GM23338 (cell line): ENCODE measurements around the gene CAD. TPM values are rescaled to one million over a fixed set of nuclear protein-coding genes. Genes with fewer than 3 reads are reported as not detected.
A peak's percentile ranks its signal among the peaks of the same experiment; 100 is the strongest.

Source experiments
- ATAC-seq: fragments of 200-7000 bp; cut with Tn5 transposase; 3 replicates; pipeline ENCODE4 v1.9.1; 2020
- DNase-seq: peaks from one replicate; pipeline ENCODE4 v3.0.0-alpha.2; 2015; ENCODE audit warnings: low spot score
- H2AFZ ChIP-seq: fragments of 200-600 bp; sonication (generic); 2 replicates; pipeline ENCODE4 v1.8.0; 2016; ENCODE audit warnings: antibody characterized with exemption, mild to moderate bottlenecking, moderate library complexity
- H3F3A ChIP-seq: fragments of 200-600 bp; sonication (generic); replicated peaks from 2 replicates; pipeline ENCODE4 v1.8.0; 2017; ENCODE audit warnings: antibody characterized with exemption, mixed run types, low read depth
- H3K27ac ChIP-seq: fragments of 200-600 bp; sonication (generic); 2 replicates; pipeline ENCODE4 v1.6.1; 2016; ENCODE audit warnings: low read depth
- H3K27me3 ChIP-seq: fragments of 200-600 bp; sonication (generic); 2 replicates; pipeline ENCODE4 v1.8.0; 2016; ENCODE audit warnings: mild to moderate bottlenecking, mixed run types, moderate library complexity; ENCODE audit not compliant: insufficient read depth
- H3K36me3 ChIP-seq: fragments of 200-600 bp; sonication (generic); 2 replicates; pipeline ENCODE4 v1.8.0; 2016; ENCODE audit warnings: mild to moderate bottlenecking; ENCODE audit not compliant: insufficient read depth
- H3K4me1 ChIP-seq: fragments of 200-600 bp; sonication (generic); 2 replicates; pipeline ENCODE4 v1.8.0; 2016; ENCODE audit warnings: mild to moderate bottlenecking, moderate library complexity; ENCODE audit not compliant: insufficient read depth
- H3K4me2 ChIP-seq: fragments of 200-600 bp; sonication (generic); 2 replicates; pipeline ENCODE4 v1.7.1; 2017; ENCODE audit warnings: mixed run types
- H3K4me3 ChIP-seq: fragments of 200-600 bp; sonication (generic); 2 replicates; pipeline ENCODE4 v1.6.1; 2016; ENCODE audit warnings: mixed run types
- H3K79me2 ChIP-seq: fragments of 200-600 bp; sonication (generic); replicated peaks from 2 replicates; pipeline ENCODE4 v1.8.0; 2017; ENCODE audit warnings: mild to moderate bottlenecking; ENCODE audit not compliant: insufficient read depth
- H3K9me2 ChIP-seq: fragments of 200-600 bp; sonication (generic); 2 replicates; pipeline ENCODE4 v1.8.0; 2017; ENCODE audit not compliant: insufficient read depth
- H4K20me1 ChIP-seq: fragments of 200-600 bp; sonication (generic); replicated peaks from 2 replicates; pipeline ENCODE4 v1.8.0; 2017; ENCODE audit warnings: mild to moderate bottlenecking; ENCODE audit not compliant: insufficient read depth
- H3K27ac Mint-ChIP-seq: 2 replicates; pipeline ENCODE4 v1.8.0; 2020; ENCODE audit warnings: inconsistent platforms, mild to moderate bottlenecking, moderate library complexity, mixed read lengths
- H3K27me3 Mint-ChIP-seq: 3 replicates; pipeline ENCODE4 v1.8.0; 2022; ENCODE audit warnings: low read depth, mild to moderate bottlenecking, moderate library complexity, mixed read lengths, inconsistent platforms; ENCODE audit not compliant: insufficient read depth, poor library complexity
- H3K36me3 Mint-ChIP-seq: 3 replicates; pipeline ENCODE4 v1.8.0; 2021; ENCODE audit warnings: low read depth, mild to moderate bottlenecking, inconsistent platforms, moderate library complexity, mixed read lengths
- H3K4me1 Mint-ChIP-seq: 3 replicates; pipeline ENCODE4 v1.8.0; 2020; ENCODE audit warnings: mild to moderate bottlenecking, inconsistent platforms, mixed read lengths
- H3K4me3 Mint-ChIP-seq: 3 replicates; pipeline ENCODE4 v1.8.0; 2021; ENCODE audit warnings: moderate library complexity, mild to moderate bottlenecking, inconsistent platforms, mixed read lengths
- H3K9me3 Mint-ChIP-seq: 3 replicates; pipeline ENCODE4 v1.8.0; 2020; ENCODE audit warnings: moderate library complexity, mild to moderate bottlenecking, inconsistent platforms, mixed read lengths
- CREB1 ChIP-seq: fragments of 250-450 bp; sonication (Bioruptor Pico); IDR thresholded peaks from 2 replicates; pipeline ENCODE4 v1.5.0; 2020; ENCODE audit warnings: low read depth, mild to moderate bottlenecking, moderate library complexity
- CTCF ChIP-seq, 2 experiments: fragments of 200-600 bp in 1 of 2; sonication (generic) in 1 of 2; conservative IDR thresholded peaks; 2 replicates each; pipeline versions ENCODE4 v1.5.1 to v1.6.1; 2016 to 2017; ENCODE audit warnings: antibody characterized with exemption in 2 of 2, low read depth in 2 of 2, mild to moderate bottlenecking in 2 of 2, moderate library complexity in 1 of 2
- ETS1 ChIP-seq: IDR thresholded peaks from 2 replicates; pipeline ENCODE4 v1.6.1; 2016; ENCODE audit warnings: antibody characterized with exemption
- JUNB ChIP-seq: IDR thresholded peaks from one replicate; pipeline ENCODE4 v1.6.1; 2016; ENCODE audit warnings: antibody characterized with exemption; ENCODE audit not compliant: unreplicated experiment
- NANOG ChIP-seq: IDR thresholded peaks from 2 replicates; pipeline ENCODE4 v1.6.1; 2016; ENCODE audit warnings: antibody characterized with exemption, borderline replicate concordance
- POLR2AphosphoS5 ChIP-seq: IDR thresholded peaks from 2 replicates; pipeline ENCODE4 v1.6.1; 2016; ENCODE audit warnings: antibody characterized with exemption, low read depth
- ZNF114 ChIP-seq: fragments of 250-450 bp; sonication (Bioruptor Pico); IDR thresholded peaks from 2 replicates; pipeline ENCODE4 v1.5.0; 2020; ENCODE audit warnings: mild to moderate bottlenecking, moderate library complexity
- ZNF462 ChIP-seq: fragments of 250-450 bp; sonication (Bioruptor Pico); IDR thresholded peaks from 2 replicates; pipeline ENCODE4 v1.5.0; 2020; ENCODE audit warnings: mild to moderate bottlenecking, moderate library complexity
- long read RNA-seq: library from polyadenylated mRNA; unstranded; transcript quantifications from one replicate; pipeline ENCODE4 v2.0.0, GENCODE V29; 2020; ENCODE audit not compliant: unreplicated experiment
- polyA plus RNA-seq: library from polyadenylated mRNA; unstranded; fragments of >200 nt; fragmentation: Nextera tagmentation; extraction: Ambion mirVana; gene quantifications from 2 replicates; pipeline ENCODE4 v1.2.1, GENCODE V29; 2016
- total RNA-seq: library from RNA; depleted of rRNA; stranded (reverse); fragments of >200 nt; shearing (Covaris generic); gene quantifications from 2 replicates; pipeline ENCODE4 v1.2.3, GENCODE V29; 2014; rRNA removed

CAD gene
- 126 and 147 TPM in 2 replicates for total RNA-seq
- 38.1 and 39.2 TPM in 2 replicates for polyA plus RNA-seq
- long read RNA-seq, partial matches to known transcripts, result 7 of 9 reads
- long read RNA-seq, other reads (novel, unspliced or antisense), result 2 of 9 reads

GRCh38 chr2:27217173-27218121, at the start of gene CAD:
CAD (plus strand) TSS chr2:27217369; CDS start chr2:27217552, 183 bp downstream.
- TF ChIP-seq POLR2AphosphoS5, result peak; percentile 93
- TF ChIP-seq CREB1 (CRISPR knock-in tag), result no peak
- no peak for TF ChIP-seq JUNB
- TF ChIP-seq ETS1, result peak; percentile 30; the same call in 1 of the 2 replicates
- no peak for TF ChIP-seq ZNF114 (CRISPR knock-in tag)
- DNase-seq (peak; percentile 97), ATAC-seq (peak; percentile 83)
- no peaks in the 10 kb centered on the region for H3K9me2 ChIP-seq
- H3K27ac ChIP-seq, result peak within 1 kb of the TSS; percentile 97
- H3K4me1 ChIP-seq, result peaks cover 16% of the 10 kb centered on the region
- peak within 1 kb of the TSS; percentile 82 for H3K4me2 ChIP-seq
- peaks cover 24% of the 10 kb centered on the region for H3K79me2 ChIP-seq
- H2AFZ ChIP-seq, result no peak within 1 kb of the TSS
- Mint-ChIP-seq H3K36me3 (peaks cover 78% of the 10 kb centered on the region), H3K4me3 (peak within 1 kb of the TSS; percentile 97), H3K9me3 (no peaks in the 10 kb centered on the region; the same call in 2 of the 3 replicates), H3K27me3 (peaks cover 7% of the 10 kb centered on the region), H3K27ac (peak within 1 kb of the TSS; percentile 100), H3K4me1 (peaks cover 30% of the 10 kb centered on the region)
- peaks cover 18% of the 10 kb centered on the region; the same call in 1 of the 2 replicates for H3F3A ChIP-seq
- peaks cover 10% of the 10 kb centered on the region; the same call in 1 of the 2 replicates for H4K20me1 ChIP-seq
- H3K27me3 ChIP-seq, result no peaks in the 10 kb centered on the region
- peaks cover 33% of the 10 kb centered on the region for H3K36me3 ChIP-seq
- H3K4me3 ChIP-seq, result peak within 1 kb of the TSS; percentile 61

GRCh38 chr2:27170581-27171337, 46.4 kb upstream of the CAD start:
- Mint-ChIP-seq H3K36me3 (no peaks in the 10 kb centered on the region), H3K4me3 (peak overlapping the region; percentile 16; the same call in 2 of the 3 replicates), H3K9me3 (no peaks in the 10 kb centered on the region), H3K27me3 (no peaks in the 10 kb centered on the region), H3K4me1 (peaks cover 7% of the 10 kb centered on the region; the same call in 2 of the 3 replicates), H3K27ac (no peak overlapping the region)
- H3K27ac ChIP-seq, result no peak overlapping the region
- ATAC-seq (no peak), DNase-seq (no peak)
- H3F3A ChIP-seq, result no peaks in the 10 kb centered on the region
- no peaks in the 10 kb centered on the region for H4K20me1 ChIP-seq
- peak overlapping the region; percentile 99 for H2AFZ ChIP-seq
- H3K79me2 ChIP-seq, result no peaks in the 10 kb centered on the region
- no peaks in the 10 kb centered on the region for H3K36me3 ChIP-seq
- no peaks in the 10 kb centered on the region; the same call in 1 of the 2 replicates for H3K4me1 ChIP-seq
- peak overlapping the region; percentile 80; the same call in 1 of the 2 replicates for H3K4me2 ChIP-seq
- H3K4me3 ChIP-seq, result no peak overlapping the region
- no peaks in the 10 kb centered on the region for H3K9me2 ChIP-seq
- no peaks in the 10 kb centered on the region for H3K27me3 ChIP-seq
- no peak for TF ChIP-seq ZNF462 (CRISPR knock-in tag)
- no peak for TF ChIP-seq NANOG
- no peak for TF ChIP-seq CTCF (conservative IDR thresholded peaks at IDR 0.05; ENCODE audit: low read depth in 2 of 2)
